Endothelial cell (in vitro differentiated cells): Measurements from ENCODE around the gene SLC17A7. TPM values are rescaled to one million over a fixed set of nuclear protein-coding genes. Genes with fewer than 3 reads are reported as not detected.
A peak's percentile ranks its signal among the peaks of the same experiment; 100 is the strongest.

Source experiments
- DNase-seq: peaks from one replicate; pipeline ENCODE4 v3.0.0; 2021; ENCODE audit warnings: low spot score
- H3K27ac Mint-ChIP-seq: one replicate; pipeline ENCODE4 v1.8.0; 2021; ENCODE audit warnings: mixed read lengths, inconsistent platforms; ENCODE audit not compliant: unreplicated experiment
- H3K27me3 Mint-ChIP-seq: one replicate; pipeline ENCODE4 v1.8.0; 2021; ENCODE audit warnings: mild to moderate bottlenecking, moderate library complexity, mixed read lengths, inconsistent platforms; ENCODE audit not compliant: unreplicated experiment
- H3K36me3 Mint-ChIP-seq: one replicate; pipeline ENCODE4 v1.8.0; 2021; ENCODE audit warnings: mild to moderate bottlenecking, low read depth, mixed read lengths, inconsistent platforms; ENCODE audit not compliant: unreplicated experiment
- H3K4me1 Mint-ChIP-seq: one replicate; pipeline ENCODE4 v1.8.0; 2021; ENCODE audit warnings: mild to moderate bottlenecking, mixed read lengths, inconsistent platforms; ENCODE audit not compliant: unreplicated experiment
- H3K4me3 Mint-ChIP-seq: one replicate; pipeline ENCODE4 v1.8.0; 2021; ENCODE audit warnings: mild to moderate bottlenecking, mixed read lengths, inconsistent platforms; ENCODE audit not compliant: unreplicated experiment
- H3K9me3 Mint-ChIP-seq: one replicate; pipeline ENCODE4 v1.8.0; 2021; ENCODE audit warnings: mixed read lengths, inconsistent platforms; ENCODE audit not compliant: unreplicated experiment
- total RNA-seq: library from RNA; stranded (reverse); fragmentation: NEBNext Ultra II Directional; extraction: Animal tissue kit (Norgen Biotek cat#: 25700); gene quantifications from one replicate; pipeline ENCODE4 v1.2.1, GENCODE V29; 2021; ENCODE audit not compliant: unreplicated experiment
- TF ChIP-seq, protein P1 (sequence below): fragments of 200-600 bp; sonication (generic); IDR thresholded peaks from one replicate; pipeline ENCODE4 v1.5.0; 2021; ENCODE audit warnings: antibody characterized with exemption; ENCODE audit not compliant: unreplicated experiment

The SLC17A7 gene
- total RNA-seq, 1 donor from 2014 or later, result 0.92 TPM

DNA sequence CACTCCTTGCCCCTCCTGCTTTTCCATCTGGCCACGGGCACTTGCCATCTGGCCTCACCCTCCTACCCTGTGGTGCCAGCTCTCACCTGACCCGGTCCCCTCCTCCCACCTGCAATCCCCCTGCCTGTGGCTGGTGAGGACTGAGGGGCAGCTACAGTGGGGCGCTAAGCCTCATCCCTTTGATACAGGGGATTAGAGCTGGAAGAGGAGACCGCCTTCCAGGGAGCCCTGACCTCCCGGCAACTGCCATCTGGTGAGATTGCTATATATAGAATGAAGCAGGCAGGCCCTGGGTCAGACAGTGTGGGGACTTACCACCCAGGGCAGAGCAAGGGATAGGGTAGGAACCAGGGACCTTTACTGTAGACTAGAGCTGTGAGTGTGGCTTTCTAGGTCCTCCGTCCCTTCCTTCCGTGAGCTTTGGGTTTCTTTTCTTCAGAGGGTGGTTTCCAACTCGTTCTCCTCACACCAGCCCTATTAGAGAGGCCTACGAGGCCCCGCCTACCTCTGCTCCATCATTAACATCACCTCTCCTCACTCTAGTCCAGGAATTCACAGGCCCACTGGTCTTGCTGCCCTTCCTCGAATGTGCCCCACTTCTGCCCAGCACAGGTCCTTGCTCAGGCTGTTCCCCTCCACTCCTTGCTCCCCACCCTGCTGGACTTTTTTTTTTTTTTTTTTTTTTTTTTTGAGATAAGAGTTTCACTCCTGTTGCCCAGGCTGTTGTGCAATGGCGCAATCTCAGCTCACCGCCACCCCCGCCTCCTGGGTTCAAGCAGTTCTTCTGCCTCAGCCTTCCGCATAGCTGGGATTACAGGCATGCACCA lies 45.5 kb downstream of the SLC17A7 start:
- Mint-ChIP-seq H3K9me3 (no peaks in the 10 kb centered on the region), H3K4me3 (no peak overlapping the region), H3K27ac (no peak overlapping the region), H3K4me1 (peaks cover 8% of the 10 kb centered on the region), H3K27me3 (peaks cover 18% of the 10 kb centered on the region), H3K36me3 (no peaks in the 10 kb centered on the region)
- TF ChIP-seq, protein P1, sequence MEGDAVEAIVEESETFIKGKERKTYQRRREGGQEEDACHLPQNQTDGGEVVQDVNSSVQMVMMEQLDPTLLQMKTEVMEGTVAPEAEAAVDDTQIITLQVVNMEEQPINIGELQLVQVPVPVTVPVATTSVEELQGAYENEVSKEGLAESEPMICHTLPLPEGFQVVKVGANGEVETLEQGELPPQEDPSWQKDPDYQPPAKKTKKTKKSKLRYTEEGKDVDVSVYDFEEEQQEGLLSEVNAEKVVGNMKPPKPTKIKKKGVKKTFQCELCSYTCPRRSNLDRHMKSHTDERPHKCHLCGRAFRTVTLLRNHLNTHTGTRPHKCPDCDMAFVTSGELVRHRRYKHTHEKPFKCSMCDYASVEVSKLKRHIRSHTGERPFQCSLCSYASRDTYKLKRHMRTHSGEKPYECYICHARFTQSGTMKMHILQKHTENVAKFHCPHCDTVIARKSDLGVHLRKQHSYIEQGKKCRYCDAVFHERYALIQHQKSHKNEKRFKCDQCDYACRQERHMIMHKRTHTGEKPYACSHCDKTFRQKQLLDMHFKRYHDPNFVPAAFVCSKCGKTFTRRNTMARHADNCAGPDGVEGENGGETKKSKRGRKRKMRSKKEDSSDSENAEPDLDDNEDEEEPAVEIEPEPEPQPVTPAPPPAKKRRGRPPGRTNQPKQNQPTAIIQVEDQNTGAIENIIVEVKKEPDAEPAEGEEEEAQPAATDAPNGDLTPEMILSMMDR, result no peak
- DNase-seq, result no peak

DNA sequence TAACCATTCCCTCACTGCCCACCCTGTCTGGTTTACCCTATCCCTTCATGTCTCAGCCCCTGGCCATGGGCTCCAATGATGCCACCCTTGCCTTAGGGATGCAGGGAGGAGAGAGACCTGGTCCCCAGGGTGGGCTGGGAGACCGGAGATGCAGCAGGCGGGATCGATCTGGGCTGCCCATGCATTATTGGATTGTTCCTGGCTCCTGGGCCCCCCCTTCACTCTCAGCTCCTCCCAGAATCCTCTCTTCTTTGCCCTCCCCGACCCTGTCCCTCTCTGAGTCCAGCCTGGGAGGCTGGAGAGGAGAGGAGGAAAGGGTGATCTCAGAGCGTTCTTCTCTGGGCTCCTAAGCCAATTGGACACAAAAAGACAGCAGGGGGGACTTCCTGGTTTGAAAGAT lies 47.4 kb downstream of the SLC17A7 start:
- Mint-ChIP-seq H3K27me3 (peaks cover 16% of the 10 kb centered on the region), H3K36me3 (peaks cover 2% of the 10 kb centered on the region), H3K9me3 (no peaks in the 10 kb centered on the region), H3K4me3 (no peak overlapping the region), H3K27ac (no peak overlapping the region), H3K4me1 (peaks cover 7% of the 10 kb centered on the region)
- TF ChIP-seq, protein P1, result no peak
- no peak for DNase-seq

DNA sequence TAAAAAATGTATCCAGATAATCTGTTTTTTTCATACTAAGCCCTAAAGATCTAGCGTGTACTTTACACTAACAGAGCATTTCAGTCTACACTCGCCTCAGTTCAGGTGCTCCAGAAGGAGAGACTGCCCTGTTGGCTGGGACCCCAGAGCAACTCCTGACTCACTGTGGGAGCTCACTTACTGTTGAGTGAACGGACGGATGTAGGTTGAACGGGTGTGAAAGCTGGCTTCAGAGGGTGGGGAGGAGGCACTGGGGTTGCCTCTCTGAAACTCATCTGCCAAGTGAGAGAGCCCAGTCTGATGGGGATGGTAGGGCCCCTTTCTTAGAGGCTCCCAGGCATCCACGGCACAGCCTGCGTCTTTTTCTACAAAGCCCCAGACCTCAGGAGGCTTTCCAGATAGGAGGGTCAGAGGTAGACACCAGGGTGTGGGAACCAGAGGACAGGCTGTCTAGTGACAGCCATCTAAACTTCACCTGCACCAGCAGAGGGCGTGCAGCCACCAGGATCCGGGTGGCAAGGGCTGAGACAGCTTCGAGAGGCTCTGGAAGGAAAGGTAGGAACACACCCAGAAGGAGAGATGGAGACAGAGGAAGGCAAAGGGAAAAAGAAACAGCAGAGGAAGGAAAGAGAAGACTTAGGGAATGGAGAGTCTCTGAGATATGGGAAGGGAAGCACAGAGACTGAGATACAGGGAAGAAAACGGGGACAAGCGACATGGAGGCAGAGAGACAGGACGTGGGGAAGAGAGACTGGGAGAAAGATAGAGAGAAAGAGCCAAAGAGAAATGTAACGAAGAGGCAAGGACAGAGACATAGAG lies 49.5 kb downstream of the SLC17A7 start:
- TF ChIP-seq, protein P1, result peak; percentile 51
- Mint-ChIP-seq H3K4me3 (no peak overlapping the region), H3K27ac (no peak overlapping the region), H3K27me3 (peaks cover 18% of the 10 kb centered on the region), H3K9me3 (no peaks in the 10 kb centered on the region), H3K36me3 (peaks cover 7% of the 10 kb centered on the region), H3K4me1 (peaks cover 5% of the 10 kb centered on the region)
- DNase-seq, result peak; percentile 76

DNA sequence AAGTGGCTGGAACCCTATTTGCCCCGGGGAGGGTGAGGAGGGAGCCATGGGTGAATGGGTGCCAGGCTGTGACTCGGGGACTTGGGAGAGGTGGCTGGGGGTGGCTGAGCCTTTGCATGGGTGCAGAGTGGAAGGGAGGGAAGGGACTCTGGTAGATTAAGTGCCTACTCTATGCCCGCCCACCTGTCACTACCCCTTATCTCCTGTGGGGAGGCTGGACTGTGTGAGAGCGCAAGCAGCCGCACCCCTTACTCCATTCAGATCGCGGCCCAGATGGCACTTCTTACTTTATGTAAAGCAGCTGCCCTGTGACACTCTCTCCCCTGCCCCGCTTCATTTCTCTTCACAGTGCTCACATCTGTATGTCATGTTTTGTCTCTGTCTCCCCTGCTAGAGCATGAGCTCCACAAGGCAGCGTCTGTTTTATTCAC lies 50.4 kb downstream of the SLC17A7 start:
- Mint-ChIP-seq H3K4me1 (peaks cover 5% of the 10 kb centered on the region), H3K36me3 (peaks cover 7% of the 10 kb centered on the region), H3K4me3 (no peak overlapping the region), H3K27ac (no peak overlapping the region), H3K9me3 (no peaks in the 10 kb centered on the region), H3K27me3 (peaks cover 13% of the 10 kb centered on the region)
- no peak for DNase-seq
- TF ChIP-seq, protein P1, result no peak
